GM23338 (cell line): ENCODE data around the gene TRIM15. TPM values are rescaled to one million over a fixed set of nuclear protein-coding genes. Genes with fewer than 3 reads are reported as not detected.

Experiments
- ATAC-seq: fragments of 200-7000 bp; cut with Tn5 transposase; 3 replicates; pipeline ENCODE4 v1.9.1; 2020
- DNase-seq: peaks from one replicate; pipeline ENCODE4 v3.0.0-alpha.2; 2015; ENCODE audit warnings: low spot score
- H2AFZ ChIP-seq: fragments of 200-600 bp; sonication (generic); 2 replicates; pipeline ENCODE4 v1.8.0; 2016; ENCODE audit warnings: antibody characterized with exemption, mild to moderate bottlenecking, moderate library complexity
- H3F3A ChIP-seq: fragments of 200-600 bp; sonication (generic); replicated peaks from 2 replicates; pipeline ENCODE4 v1.8.0; 2017; ENCODE audit warnings: antibody characterized with exemption, mixed run types, low read depth
- H3K27ac ChIP-seq: fragments of 200-600 bp; sonication (generic); 2 replicates; pipeline ENCODE4 v1.6.1; 2016; ENCODE audit warnings: low read depth
- H3K27me3 ChIP-seq: fragments of 200-600 bp; sonication (generic); 2 replicates; pipeline ENCODE4 v1.8.0; 2016; ENCODE audit warnings: mild to moderate bottlenecking, mixed run types, moderate library complexity; ENCODE audit not compliant: insufficient read depth
- H3K36me3 ChIP-seq: fragments of 200-600 bp; sonication (generic); 2 replicates; pipeline ENCODE4 v1.8.0; 2016; ENCODE audit warnings: mild to moderate bottlenecking; ENCODE audit not compliant: insufficient read depth
- H3K4me1 ChIP-seq: fragments of 200-600 bp; sonication (generic); 2 replicates; pipeline ENCODE4 v1.8.0; 2016; ENCODE audit warnings: mild to moderate bottlenecking, moderate library complexity; ENCODE audit not compliant: insufficient read depth
- H3K4me2 ChIP-seq: fragments of 200-600 bp; sonication (generic); 2 replicates; pipeline ENCODE4 v1.7.1; 2017; ENCODE audit warnings: mixed run types
- H3K4me3 ChIP-seq: fragments of 200-600 bp; sonication (generic); 2 replicates; pipeline ENCODE4 v1.6.1; 2016; ENCODE audit warnings: mixed run types
- H3K79me2 ChIP-seq: fragments of 200-600 bp; sonication (generic); replicated peaks from 2 replicates; pipeline ENCODE4 v1.8.0; 2017; ENCODE audit warnings: mild to moderate bottlenecking; ENCODE audit not compliant: insufficient read depth
- H3K9me2 ChIP-seq: fragments of 200-600 bp; sonication (generic); 2 replicates; pipeline ENCODE4 v1.8.0; 2017; ENCODE audit not compliant: insufficient read depth
- H4K20me1 ChIP-seq: fragments of 200-600 bp; sonication (generic); replicated peaks from 2 replicates; pipeline ENCODE4 v1.8.0; 2017; ENCODE audit warnings: mild to moderate bottlenecking; ENCODE audit not compliant: insufficient read depth
- H3K27ac Mint-ChIP-seq: 2 replicates; pipeline ENCODE4 v1.8.0; 2020; ENCODE audit warnings: inconsistent platforms, mild to moderate bottlenecking, moderate library complexity, mixed read lengths
- H3K27me3 Mint-ChIP-seq: 3 replicates; pipeline ENCODE4 v1.8.0; 2022; ENCODE audit warnings: low read depth, mild to moderate bottlenecking, moderate library complexity, mixed read lengths, inconsistent platforms; ENCODE audit not compliant: insufficient read depth, poor library complexity
- H3K36me3 Mint-ChIP-seq: 3 replicates; pipeline ENCODE4 v1.8.0; 2021; ENCODE audit warnings: low read depth, mild to moderate bottlenecking, inconsistent platforms, moderate library complexity, mixed read lengths
- H3K4me1 Mint-ChIP-seq: 3 replicates; pipeline ENCODE4 v1.8.0; 2020; ENCODE audit warnings: mild to moderate bottlenecking, inconsistent platforms, mixed read lengths
- H3K4me3 Mint-ChIP-seq: 3 replicates; pipeline ENCODE4 v1.8.0; 2021; ENCODE audit warnings: moderate library complexity, mild to moderate bottlenecking, inconsistent platforms, mixed read lengths
- H3K9me3 Mint-ChIP-seq: 3 replicates; pipeline ENCODE4 v1.8.0; 2020; ENCODE audit warnings: moderate library complexity, mild to moderate bottlenecking, inconsistent platforms, mixed read lengths
- CREB1 ChIP-seq: fragments of 250-450 bp; sonication (Bioruptor Pico); IDR thresholded peaks from 2 replicates; pipeline ENCODE4 v1.5.0; 2020; ENCODE audit warnings: low read depth, mild to moderate bottlenecking, moderate library complexity
- CTCF ChIP-seq, 2 experiments: fragments of 200-600 bp in 1 of 2; sonication (generic) in 1 of 2; conservative IDR thresholded peaks; 2 replicates each; pipeline versions ENCODE4 v1.5.1 to v1.6.1; 2016 to 2017; ENCODE audit warnings: antibody characterized with exemption in 2 of 2, low read depth in 2 of 2, mild to moderate bottlenecking in 2 of 2, moderate library complexity in 1 of 2
- EZH2 ChIP-seq: fragments of 200-600 bp; sonication (generic); IDR thresholded peaks from one replicate; pipeline ENCODE4 v1.8.0; 2017; ENCODE audit warnings: antibody characterized with exemption, mild to moderate bottlenecking, low read depth; ENCODE audit not compliant: unreplicated experiment
- JUNB ChIP-seq: IDR thresholded peaks from one replicate; pipeline ENCODE4 v1.6.1; 2016; ENCODE audit warnings: antibody characterized with exemption; ENCODE audit not compliant: unreplicated experiment
- NANOG ChIP-seq: IDR thresholded peaks from 2 replicates; pipeline ENCODE4 v1.6.1; 2016; ENCODE audit warnings: antibody characterized with exemption, borderline replicate concordance
- REST ChIP-seq: IDR thresholded peaks from one replicate; pipeline ENCODE4 v1.6.1; 2018; ENCODE audit warnings: antibody characterized with exemption; ENCODE audit not compliant: unreplicated experiment
- ZNF114 ChIP-seq: fragments of 250-450 bp; sonication (Bioruptor Pico); IDR thresholded peaks from 2 replicates; pipeline ENCODE4 v1.5.0; 2020; ENCODE audit warnings: mild to moderate bottlenecking, moderate library complexity
- ZNF331 ChIP-seq: fragments of 250-450 bp; sonication (Bioruptor Pico); IDR thresholded peaks from 2 replicates; pipeline ENCODE4 v1.5.0; 2020; ENCODE audit warnings: low read depth, mild to moderate bottlenecking, moderate library complexity
- ZNF462 ChIP-seq: fragments of 250-450 bp; sonication (Bioruptor Pico); IDR thresholded peaks from 2 replicates; pipeline ENCODE4 v1.5.0; 2020; ENCODE audit warnings: mild to moderate bottlenecking, moderate library complexity
- polyA plus RNA-seq: library from polyadenylated mRNA; unstranded; fragments of >200 nt; fragmentation: Nextera tagmentation; extraction: Ambion mirVana; gene quantifications from 2 replicates; pipeline ENCODE4 v1.2.1, GENCODE V29; 2016
- total RNA-seq: library from RNA; depleted of rRNA; stranded (reverse); fragments of >200 nt; shearing (Covaris generic); gene quantifications from 2 replicates; pipeline ENCODE4 v1.2.3, GENCODE V29; 2014

The TRIM15 gene
- total and polyA plus RNA-seq, 2 experiments from 2014 or later: 0.21 to 1.0 TPM

GRCh38 chr6:30196376-30196775 lies 33.0 kb downstream of the TRIM15 start:
- TF ChIP-seq REST (no peak), JUNB (no peak), ZNF114 (CRISPR knock-in tag) (no peak), EZH2 (no peak), ZNF462 (CRISPR knock-in tag) (no peak), NANOG (no peak), CREB1 (CRISPR knock-in tag) (no peak), CTCF (conservative IDR thresholded peaks at IDR 0.05; ENCODE audit: low read depth in 2 of 2) (no peak), ZNF331 (no peak)
- H3K27ac Mint-ChIP-seq: no peak overlapping the region
- H3F3A ChIP-seq: no peaks in the 10 kb centered on the region
- H3K9me3 Mint-ChIP-seq: no peaks in the 10 kb centered on the region
- H3K4me2 ChIP-seq: no peak overlapping the region
- H3K27me3 Mint-ChIP-seq: peaks cover 7% of the 10 kb centered on the region
- no peaks in the 10 kb centered on the region for H3K27me3 ChIP-seq
- no peak overlapping the region for H3K4me3 Mint-ChIP-seq
- no peak for ATAC-seq
- H3K4me1 Mint-ChIP-seq: peaks cover 4% of the 10 kb centered on the region; the same call in 2 of the 3 replicates
- peaks cover 15% of the 10 kb centered on the region for H3K79me2 ChIP-seq
- H3K9me2 ChIP-seq: no peaks in the 10 kb centered on the region
- peaks cover 19% of the 10 kb centered on the region for H4K20me1 ChIP-seq
- H3K36me3 Mint-ChIP-seq: peaks cover 41% of the 10 kb centered on the region
- no peak overlapping the region for H3K27ac ChIP-seq
- peaks cover 7% of the 10 kb centered on the region for H3K4me1 ChIP-seq
- peaks cover 12% of the 10 kb centered on the region for H3K36me3 ChIP-seq
- no peak overlapping the region for H3K4me3 ChIP-seq
- DNase-seq: no peak
- H2AFZ ChIP-seq: no peak overlapping the region
